Kidney capillary endothelial cell (primary cell): ENCODE measurements around the gene IGSF23.

Experiments
- DNase-seq: peaks from one replicate; pipeline ENCODE4 v3.0.0-alpha.2; 2018; ENCODE audit warnings: low spot score

Gene IGSF23

GRCh38 chr19:44641501-44642265 is 28.3 kb downstream of the IGSF23 start:
- DNase-seq: no peak

- DNase-seq: no peak
Observed at GRCh38 chr19:44642377-44642776, 29.0 kb downstream of the IGSF23 start.

- peak; percentile 81 for DNase-seq
Observed at GRCh38 chr19:44643605-44644401, 30.4 kb downstream of the IGSF23 start, which contains the start of gene PVR. TSS of gene PVR (plus strand) at chr19:44643910. CDS start at chr19:44644097, 187 bp downstream.

GRCh38 chr19:44644402-44645016 is 31.1 kb downstream of the IGSF23 start:
- DNase-seq: peak; percentile 60

GRCh38 chr19:44645407-44646048 is 32.2 kb downstream of the IGSF23 start:
- DNase-seq: no peak

GRCh38 chr19:44646049-44646416 is 32.7 kb downstream of the IGSF23 start:
- DNase-seq: no peak

- no peak for DNase-seq
Observed at GRCh38 chr19:44647144-44647543, 33.8 kb downstream of the IGSF23 start.

- peak; percentile 29 for DNase-seq
Observed at GRCh38 chr19:44648631-44649251, 35.4 kb downstream of the IGSF23 start.

GRCh38 chr19:44649578-44650145 is 36.3 kb downstream of the IGSF23 start:
- no peak for DNase-seq

- no peak for DNase-seq
Observed at GRCh38 chr19:44653343-44653742, 40.0 kb downstream of the IGSF23 start.

- no peak for DNase-seq
Observed at GRCh38 chr19:44653977-44654774, 40.8 kb downstream of the IGSF23 start.

- peak; percentile 65 for DNase-seq
Observed at GRCh38 chr19:44657211-44657921, 44.0 kb downstream of the IGSF23 start.

- DNase-seq: no peak
Observed at GRCh38 chr19:44658069-44658733, 44.8 kb downstream of the IGSF23 start.

GRCh38 chr19:44660081-44660480 is 46.7 kb downstream of the IGSF23 start:
- DNase-seq: no peak

GRCh38 chr19:44661205-44661604 is 47.8 kb downstream of the IGSF23 start:
- DNase-seq: no peak

GRCh38 chr19:44661904-44662303 is 48.5 kb downstream of the IGSF23 start:
- no peak for DNase-seq

GRCh38 chr19:44662691-44663385 is 49.5 kb downstream of the IGSF23 start:
- no peak for DNase-seq

- no peak for DNase-seq
Observed at GRCh38 chr19:44663996-44664395, 50.6 kb downstream of the IGSF23 start.

- DNase-seq: no peak
Observed at GRCh38 chr19:44664976-44665375, 51.6 kb downstream of the IGSF23 start.
